ENCODE results near the gene PRKAR1B.
"Not testable (repeated sequence)": the region's sequence is repeated elsewhere in the genome, so short reads cannot be mapped to it uniquely, and the experiment has no call there.

PRKAR1B gene

DNA sequence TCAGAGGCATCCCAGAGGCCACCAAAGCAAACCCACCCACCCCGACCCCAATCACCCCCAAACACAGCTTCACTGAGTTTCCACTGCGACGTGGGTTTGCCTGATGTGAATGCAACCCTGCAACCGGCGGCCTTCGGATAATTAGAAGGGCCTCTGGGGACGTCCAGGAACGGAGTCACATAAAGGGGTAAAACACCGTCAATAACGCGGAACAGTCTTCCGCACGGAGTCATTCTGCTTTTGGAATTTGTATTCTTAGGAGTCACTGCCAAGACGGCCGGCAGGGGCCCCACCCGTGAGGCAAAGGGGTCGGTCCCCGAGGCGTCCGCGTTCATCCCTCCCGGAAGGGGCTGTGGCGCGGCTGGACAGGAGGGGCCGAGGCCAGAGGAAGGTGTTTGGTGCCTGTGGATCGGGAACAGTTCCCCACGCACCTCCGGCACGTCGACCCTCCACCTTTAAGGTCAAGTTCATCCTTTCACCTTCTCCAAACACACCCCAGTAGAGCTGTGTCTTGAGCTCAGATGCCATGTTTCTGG, 170.7 kb downstream of the PRKAR1B start:
- DNase-seq, result no peak
- intact Hi-C loops (cut with DNase I), result no loop called here

DNA sequence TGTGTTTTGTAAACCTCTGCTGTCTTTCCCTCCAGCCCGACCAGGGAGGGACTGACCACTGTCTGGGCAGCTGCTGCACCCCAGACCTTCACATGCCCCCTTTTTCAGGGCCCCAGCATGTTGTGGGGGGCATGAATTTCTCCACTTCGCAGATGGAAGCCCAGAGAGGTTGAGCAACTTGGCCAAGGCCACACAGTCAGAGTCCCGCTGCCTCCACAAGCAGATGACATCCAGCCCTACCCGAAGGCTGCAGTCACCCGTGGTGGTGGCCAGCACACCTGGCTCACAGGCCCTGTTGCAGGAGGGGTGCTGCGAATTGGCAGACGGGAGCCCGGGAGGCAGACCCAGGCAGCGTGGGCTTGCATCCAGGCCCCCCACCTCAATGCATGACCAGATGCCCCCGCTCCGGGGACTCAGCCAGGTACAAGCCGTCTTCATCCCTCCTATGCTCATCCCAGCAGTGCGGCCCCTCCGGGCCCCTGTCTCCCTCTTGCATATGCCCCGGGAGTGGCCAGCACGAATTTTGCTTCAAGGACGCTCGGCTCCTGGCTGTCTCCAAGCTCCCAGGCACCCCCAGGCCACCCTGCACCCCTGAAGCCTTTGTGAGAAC, 171.4 kb downstream of the PRKAR1B start:
- DNase-seq, result no peak
- intact Hi-C loops (cut with DNase I), result no loop called here

DNA sequence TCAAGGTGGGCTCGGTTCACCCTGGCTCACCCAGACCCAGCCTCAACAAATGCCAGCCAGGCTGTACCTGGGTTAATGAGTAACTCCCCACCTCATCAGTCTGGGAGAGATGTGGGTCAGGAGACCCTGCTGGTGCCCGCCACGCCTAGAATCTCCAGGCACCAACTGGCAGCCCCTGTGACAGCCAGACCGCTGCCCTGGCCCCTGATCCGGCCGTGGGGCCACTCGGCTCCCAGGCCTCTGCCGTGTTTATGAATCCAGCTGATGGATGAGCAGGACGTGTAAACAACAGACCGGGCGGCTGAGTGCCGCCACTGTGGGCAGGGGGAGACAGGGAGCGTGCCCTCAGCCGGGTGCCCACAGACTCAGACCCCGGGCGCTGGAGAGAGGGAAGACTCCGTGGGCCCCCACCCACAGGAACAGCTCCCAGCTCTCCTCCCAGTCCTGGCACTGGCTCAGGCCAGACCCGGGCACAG, 173.4 kb downstream of the PRKAR1B start:
- intact Hi-C loops (cut with DNase I), result no loop called here

DNA sequence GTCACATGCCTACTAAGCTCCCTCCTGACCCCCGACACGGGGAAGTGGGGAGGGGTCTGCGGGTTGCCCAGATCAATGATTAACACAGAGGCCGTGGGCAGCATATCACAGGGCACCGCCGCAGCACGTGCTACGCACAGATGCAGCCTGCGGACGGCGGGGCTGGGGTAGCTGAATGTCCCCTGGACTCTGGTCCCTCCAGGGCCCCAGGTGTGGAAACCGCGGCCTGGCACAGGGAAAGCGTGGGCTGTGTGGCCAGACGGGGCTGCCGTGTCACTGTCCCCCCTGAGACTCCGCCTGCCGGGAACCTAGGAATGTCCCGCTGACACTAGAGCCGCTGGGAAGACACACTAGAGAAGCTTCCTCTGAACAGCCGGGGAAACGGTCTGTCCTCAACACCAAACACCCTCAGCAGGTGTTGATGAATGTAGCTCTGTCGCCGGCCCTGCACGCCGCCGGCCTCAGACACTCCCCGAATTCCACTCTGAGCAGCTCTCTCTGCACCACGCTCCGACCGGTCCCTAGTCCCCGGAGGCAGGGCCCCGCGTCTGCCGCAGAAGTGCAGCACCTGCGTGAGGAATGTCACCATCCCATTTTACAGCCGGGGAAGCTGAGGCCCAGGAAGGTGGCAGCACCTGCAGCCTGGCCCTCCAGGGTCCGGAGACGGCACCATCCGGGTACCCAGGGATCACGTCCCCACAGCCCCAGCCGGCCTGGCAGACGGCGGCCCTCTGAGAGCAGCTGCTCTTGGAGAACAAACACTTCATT, 174.0 kb downstream of the PRKAR1B start:
- intact Hi-C loops (cut with DNase I), result no loop called here
- peak in 1 of 10 donors; percentile 65 for DNase-seq

More for the DNA sequence above, 173.4 kb downstream of the PRKAR1B start:
- no peak for DNase-seq

DNA sequence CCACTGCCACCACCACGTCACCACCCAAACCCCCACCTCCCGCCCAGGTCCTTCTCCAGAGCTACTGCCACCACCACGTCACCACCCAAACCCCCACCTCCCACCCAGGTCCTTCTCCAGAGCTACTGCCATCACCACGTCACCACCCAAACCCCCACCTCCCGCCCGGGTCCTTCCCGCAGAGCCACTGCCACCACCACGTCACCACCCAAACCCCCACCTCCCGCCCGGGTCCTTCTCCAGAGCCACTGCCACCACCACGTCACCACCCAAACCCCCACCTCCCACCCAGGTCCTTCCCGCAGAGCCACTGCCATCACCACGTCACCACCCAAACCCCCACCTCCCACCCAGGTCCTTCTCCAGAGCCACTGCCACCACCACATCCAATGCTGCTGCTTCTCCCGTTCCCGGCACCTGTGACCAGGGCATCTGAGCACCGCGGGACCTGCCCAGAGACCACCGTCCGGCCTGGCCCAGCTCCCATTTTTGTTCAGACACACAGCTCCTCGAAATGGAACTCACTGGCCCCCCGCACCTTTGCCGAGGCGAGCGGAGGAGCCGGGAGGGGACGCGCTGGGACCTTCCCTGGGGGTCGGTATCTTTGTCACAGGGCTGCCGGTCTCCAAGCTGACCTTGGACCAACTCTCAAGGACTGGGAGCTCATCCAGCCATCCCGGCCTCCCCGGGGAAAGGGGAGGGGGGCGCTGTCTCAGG, 174.8 kb downstream of the PRKAR1B start:
- DNase-seq, result peak in 1 of 10 donors; percentile 76
- intact Hi-C loops (cut with DNase I), result not testable (repeated sequence)

DNA sequence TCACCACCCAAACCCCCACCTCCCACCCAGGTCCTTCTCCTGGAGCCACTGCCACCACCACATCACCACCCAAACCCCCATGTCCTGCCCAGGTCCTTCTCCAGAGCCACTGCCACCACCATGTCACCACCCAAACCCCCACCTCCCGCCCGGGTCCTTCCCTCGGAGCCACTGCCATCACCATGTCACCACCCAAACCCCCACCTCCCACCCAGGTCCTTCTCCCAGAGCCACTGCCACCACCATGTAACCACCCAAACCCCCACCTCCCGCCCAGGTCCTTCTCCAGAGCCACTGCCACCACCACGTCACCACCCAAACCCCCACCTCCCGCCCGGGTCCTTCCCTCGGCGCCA, 175.5 kb downstream of the PRKAR1B start:
- peak in 1 of 10 donors; percentile 25 for DNase-seq

DNA sequence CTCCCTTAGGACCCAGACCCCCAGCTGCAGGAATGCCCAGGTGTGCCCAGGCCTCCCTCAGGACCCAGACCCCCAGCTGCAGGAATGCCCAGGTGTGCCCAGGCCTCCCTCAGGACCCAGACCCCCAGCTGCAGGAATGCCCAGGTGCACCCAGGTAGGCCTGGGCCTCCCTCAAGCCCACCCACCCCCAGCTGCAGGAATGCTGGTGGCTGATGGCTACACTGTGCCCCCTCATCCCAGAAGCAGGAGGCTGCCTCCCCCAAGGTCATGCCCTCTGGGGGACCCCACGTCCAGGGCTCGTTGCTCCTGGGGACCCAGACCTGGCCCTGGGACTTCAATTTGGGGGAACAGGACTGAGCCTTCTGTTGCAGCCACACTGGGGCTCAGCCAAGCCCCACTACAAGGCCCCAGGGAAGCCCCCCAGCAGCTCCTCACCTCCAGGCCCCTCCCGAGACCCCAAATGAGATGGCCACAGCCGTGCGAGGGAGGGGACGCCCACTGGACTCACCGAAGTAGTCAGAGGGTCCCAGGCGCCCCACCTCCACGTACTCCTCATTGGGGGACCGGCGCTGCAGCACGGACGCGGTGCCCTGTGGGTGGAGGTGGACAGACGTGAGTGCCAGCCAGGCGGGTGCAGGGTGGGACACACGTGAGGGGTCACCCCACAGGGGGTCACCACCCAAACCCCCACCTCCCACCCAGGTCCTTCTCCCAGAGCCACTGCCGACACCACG, 176.0 kb downstream of the PRKAR1B start:
- intact Hi-C loops (cut with DNase I), result no loop called here
- peak in 2 of 10 donors; percentile 57 to 83 for DNase-seq

More for the DNA sequence above, 175.5 kb downstream of the PRKAR1B start:
- intact Hi-C loops (cut with DNase I), result not testable (repeated sequence)

DNA sequence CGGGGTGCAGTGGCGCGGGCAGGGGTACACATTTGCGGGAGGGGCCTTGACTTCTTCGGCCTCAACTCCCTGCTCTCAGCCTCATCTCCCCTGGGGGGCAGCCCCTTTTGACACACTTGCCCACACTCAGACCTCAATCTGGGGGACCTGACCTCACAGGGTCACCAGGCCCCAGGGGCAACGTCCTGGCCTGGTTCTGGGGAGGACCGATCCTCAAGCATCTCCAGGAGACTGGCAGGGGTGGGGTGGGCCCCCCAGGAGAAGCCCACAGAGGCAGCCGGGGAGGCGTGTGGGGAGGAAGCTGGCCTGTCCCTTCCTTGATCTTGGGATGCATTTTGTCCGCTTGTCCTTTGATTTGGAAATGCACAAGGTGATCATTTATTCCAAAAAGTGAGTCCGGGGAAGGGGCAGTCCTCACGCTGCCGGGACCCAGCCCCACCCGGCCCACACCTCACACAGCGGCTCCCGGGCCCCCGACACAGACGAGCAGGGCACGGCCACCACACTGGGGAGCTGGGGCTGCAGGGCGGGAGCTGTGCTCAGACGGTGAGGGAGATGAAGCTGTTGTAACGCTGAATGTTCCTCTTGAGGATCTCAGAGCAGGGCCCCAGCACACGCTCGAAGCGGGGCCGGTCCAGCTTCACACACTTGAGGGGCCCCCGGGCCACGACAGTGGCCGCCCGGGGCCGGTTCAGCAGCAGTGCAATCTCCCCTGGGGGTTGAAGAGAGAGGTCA, 177.0 kb downstream of the PRKAR1B start:
- peak in 2 of 10 donors; percentile 52 to 72 for DNase-seq
- intact Hi-C loops (cut with DNase I), result no loop called here

DNA sequence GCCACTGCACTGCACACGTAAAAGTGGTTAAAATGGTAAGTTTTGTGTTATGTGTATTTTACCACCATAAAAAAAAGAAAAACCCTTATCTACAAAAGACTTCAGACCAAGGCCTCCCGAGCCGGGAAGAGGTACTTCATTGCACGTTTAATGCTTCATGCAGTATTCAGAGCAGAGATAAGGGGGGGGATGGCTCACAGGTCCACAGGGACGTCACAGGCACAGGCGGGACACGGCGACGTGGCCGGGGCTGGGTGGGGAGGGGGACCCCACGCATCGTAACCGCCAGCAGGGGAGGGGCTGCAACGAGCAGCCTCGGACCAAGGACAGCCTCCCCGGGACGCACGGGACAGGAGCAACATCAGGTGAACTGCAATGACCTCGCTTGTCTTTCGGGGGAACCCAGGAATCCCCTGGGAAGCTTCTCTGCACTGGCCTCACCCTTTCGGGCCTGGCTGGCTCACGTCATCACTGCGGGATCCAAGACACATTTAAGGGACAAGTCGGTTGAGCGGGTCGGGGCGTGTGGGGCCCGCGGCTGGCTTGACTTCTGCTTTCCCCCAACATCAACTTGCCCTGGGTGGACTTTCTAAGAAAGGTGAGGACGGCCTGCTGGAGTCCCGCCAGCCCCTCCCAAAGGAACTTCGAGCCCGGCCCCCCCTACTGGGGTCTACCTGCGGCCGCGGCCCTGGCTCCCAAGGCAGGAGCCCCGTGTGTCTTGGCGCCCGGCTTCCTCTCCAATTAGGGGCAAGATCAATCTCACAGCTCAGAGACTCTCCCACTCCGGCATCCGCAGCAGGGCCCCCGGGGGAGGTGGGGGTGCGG, 177.8 kb downstream of the PRKAR1B start:
- DNase-seq, result peak in 3 of 10 donors; percentile 53 to 80 (median 76)
- intact Hi-C loops (cut with DNase I), result no loop called here

DNA sequence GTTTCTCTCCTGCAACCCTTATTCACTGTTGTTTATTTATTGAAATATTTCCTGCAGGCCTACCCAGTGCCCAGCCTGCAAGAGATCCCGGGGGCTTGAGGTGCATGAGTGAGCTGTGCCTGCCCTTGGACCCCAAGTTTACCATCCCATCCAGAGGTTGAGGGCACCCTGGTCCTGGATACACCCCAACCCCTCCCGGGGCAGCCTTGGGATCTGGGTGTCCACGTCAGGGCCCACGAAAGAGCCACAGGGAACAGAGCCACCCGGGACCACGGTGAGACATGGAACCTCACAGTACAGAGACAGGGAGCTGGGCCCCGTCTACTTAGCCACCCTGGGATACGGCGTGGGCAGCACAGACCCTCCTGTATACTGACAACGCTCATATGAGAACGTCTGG, 178.7 kb downstream of the PRKAR1B start:
- intact Hi-C loops (cut with DNase I), result no loop called here
- peak in 2 of 10 donors; percentile 59 to 65 for DNase-seq

DNA sequence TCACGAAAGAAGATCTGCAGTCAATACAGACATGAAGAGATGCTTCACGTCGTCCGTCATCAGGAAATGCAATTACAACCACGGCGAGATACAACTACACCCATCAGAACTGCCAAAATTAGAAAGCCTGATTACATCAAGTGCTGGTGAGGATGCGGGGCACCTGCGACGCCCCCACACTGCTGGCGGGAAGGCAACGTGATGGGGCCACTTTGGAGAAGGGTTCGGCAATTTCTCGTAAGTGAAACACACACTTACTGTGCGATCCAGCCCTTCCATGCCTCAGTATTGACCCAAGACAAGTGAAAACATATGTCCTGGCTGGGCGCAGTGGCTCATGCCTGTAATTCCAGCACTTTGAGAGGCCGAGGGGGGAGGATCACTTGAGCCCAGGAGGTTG, 181.6 kb downstream of the PRKAR1B start:
- peak in 3 of 10 donors; percentile 56 to 72 (median 70) for DNase-seq
- intact Hi-C loops (cut with DNase I), result no loop called here

DNA sequence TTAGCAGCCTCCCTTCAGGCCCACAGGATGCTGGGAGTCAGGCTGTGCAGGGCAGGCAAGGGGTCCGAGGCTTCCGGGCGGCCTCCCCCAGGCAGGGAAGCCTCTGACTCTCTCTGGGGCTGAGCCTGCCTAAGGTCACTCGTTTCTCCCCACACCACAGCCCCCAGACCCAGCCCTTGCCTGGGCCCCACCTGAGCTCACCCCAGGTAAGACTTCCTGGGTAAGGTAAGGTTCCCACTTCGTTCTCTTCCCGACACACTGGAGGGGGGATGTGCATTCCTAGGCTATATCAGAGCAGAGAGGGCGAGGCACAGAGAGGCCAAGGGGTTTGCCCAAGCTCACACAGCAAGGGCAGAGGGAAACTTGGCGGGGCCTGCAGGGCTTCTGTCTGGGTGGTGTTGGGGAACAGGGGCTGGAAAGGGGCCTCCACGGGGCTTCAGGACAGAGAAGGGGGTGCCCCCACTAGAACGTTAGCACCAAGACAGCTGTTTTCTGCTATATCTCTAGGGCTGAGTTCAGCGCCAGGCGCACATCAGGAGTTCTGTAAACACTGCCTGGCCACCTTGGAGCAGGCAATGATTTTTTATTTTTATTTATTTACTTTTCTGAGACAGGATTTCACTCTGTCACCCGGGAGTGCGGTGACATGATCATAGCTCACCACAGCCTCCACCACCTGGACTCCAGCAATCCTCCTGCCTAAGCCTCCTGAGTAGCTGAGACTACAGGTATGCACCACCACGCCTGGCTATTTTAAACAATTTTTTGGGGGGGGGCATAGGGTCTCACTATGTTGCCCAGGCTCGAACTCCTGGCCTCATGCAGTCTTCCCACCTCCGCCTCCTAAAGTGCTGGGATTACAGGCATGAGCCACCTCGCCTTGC, 182.5 kb downstream of the PRKAR1B start:
- DNase-seq, result peak in 3 of 10 donors; percentile 46 to 60 (median 50)

DNA sequence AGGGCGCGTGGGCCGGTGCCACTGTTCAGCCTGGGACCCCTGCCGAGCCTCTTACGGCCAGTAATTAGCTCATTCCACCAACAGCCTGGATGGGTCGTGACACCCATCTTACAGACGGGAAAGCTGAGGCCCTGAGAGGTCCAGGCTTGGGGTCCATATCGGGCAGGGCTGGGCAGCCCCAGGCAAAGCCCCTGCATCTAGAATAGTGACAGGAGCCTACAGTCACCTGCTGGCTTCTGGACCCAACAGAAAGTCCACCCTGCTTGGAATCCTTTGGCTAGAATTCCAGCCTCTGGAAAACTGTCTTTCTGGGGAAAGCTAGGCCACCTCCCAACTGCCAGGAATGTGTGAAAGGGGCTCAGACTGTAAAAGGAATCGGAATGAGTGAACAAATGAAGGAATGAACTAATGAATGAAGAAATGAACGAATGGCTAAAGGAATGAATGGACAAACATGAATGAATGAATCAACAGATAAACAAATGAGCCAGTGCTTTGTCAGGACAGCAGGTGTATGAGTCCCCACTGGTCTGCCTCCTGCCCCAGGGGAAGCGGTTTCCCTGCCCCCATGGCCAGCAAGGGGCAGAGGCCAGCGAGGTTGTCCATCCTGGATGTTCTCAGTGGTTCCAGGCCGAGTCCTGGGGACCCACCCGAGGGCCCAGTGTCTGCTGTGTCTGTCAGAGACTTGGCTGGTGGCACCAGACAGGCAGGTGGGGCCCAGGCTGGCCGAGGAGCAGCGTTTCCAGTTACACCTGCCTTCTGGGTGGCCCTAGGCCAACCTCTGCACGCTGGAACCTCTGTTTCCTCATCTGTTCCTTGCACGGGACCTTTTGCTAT, 183.4 kb downstream of the PRKAR1B start:
- intact Hi-C loops (cut with DNase I), result no loop called here
- peak in 3 of 10 donors; percentile 24 to 64 (median 59) for DNase-seq

More for the DNA sequence above, 182.5 kb downstream of the PRKAR1B start:
- intact Hi-C loops (cut with DNase I), result no loop called here

DNA sequence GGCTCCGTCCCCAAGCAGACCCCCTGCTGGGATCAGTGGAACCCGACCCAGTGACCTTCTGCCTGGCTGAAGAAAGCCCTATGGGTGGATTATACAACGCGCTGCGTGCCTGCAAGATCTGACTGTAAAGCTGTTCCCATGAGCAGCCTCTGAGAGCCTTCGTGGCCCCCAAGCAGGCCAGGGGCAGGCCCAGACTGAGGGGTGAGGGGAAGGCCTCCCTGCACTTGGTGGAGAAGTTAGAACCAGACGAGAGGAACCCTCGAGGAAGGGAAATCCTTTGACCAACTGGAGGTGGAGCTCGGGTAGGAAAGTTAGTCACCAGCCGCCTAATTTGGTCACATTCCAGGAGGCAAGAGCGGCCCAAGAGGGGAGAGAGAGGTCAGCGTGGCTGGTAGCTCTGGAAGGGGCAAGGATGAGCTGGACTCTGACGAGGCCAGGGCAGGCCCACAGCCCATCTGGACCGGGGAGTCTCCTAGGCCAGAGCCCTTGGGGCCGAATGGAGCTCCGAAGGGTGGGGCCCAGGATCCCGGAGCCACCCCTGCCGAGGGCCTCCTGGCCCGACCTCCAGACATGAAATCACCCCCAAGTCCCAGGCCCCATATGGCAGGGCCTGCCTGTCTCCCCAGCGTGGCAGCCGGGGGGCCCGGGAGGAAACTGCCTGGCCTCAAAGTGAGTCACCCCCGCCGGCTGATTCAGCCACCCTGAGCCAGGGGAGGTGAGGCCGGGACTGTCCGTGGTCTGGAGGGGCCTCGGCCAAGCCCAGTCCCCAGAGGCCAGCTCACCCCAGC, 184.2 kb downstream of the PRKAR1B start:
- DNase-seq, result peak in 3 of 10 donors; percentile 52 to 68 (median 59)
- intact Hi-C loops (cut with DNase I), result no loop called here

DNA sequence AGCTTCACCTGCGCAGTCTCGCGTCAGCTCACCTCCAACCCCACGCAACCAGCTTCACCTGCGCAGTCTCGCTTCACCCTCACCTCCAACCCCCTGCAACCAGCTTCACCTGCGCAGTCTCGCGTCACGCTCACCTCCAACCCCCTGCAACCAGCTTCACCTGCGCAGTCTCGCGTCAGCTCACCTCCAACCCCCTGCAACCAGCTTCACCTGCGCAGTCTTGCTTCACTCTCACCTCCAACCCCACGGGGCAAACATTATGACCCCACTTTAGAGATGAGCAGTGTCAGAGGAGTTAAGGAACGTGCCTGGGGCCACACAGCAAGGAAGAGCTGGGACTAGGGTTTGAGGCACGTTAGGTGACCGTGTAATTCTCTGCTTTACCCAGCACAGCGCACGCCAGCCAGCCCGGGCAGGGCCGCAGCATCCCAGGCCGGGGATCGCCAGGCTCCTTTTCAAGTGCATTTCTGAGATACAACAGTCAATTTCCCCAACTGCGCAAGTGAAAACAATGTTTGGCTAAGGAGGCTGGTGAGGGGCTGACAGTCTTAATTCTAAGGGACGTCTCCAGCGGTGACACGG, 184.9 kb downstream of the PRKAR1B start:
- DNase-seq, result peak in 3 of 10 donors; percentile 27 to 62 (median 52)
- intact Hi-C loops (cut with DNase I), result no loop called here

DNA sequence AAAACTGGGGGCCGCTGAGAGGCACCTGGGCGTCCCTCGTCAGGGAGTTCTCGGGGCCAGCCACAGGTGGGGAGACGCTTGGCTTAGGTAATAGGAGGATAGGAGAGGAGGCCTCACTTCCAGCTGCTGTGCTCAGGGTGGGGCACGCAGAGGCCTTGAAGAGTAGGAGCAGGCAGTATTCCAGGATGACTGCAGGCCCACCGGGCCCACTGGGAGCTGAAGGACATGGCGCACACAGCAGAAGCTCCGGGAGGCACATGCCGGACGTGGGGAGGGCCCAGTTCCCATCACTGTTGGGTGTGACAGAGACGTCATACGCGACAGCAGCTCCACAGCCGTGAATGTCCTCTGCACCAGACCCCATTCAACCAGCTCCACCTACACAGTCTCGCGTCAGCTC, 185.4 kb downstream of the PRKAR1B start:
- intact Hi-C loops (cut with DNase I), result no loop called here
- no peak for DNase-seq
